Erythroblast (primary cell): ENCODE data around the gene MAPT.

Experiments
- GATA1 ChIP-seq: IDR thresholded peaks from 2 replicates; pipeline ENCODE4 v1.6.1; 2011; ENCODE audit warnings: low read depth, mild to moderate bottlenecking, control low read depth, low read length, moderate library complexity
- POLR2A ChIP-seq: IDR thresholded peaks from 2 replicates; pipeline ENCODE4 v1.6.1; 2011; ENCODE audit warnings: mild to moderate bottlenecking, low read length

- no peak for TF ChIP-seq POLR2A
- no peak for TF ChIP-seq GATA1
Measured at GRCh38 chr17:46047398-46047797, 153.0 kb downstream of the MAPT start.
